Measurements from ENCODE around the gene TRPC6.
"Not testable (repeated sequence)": the region's sequence is repeated elsewhere in the genome, so short reads cannot be mapped to it uniquely, and the experiment has no call there.

TRPC6 gene

GRCh38 chr11:101470881-101471520, 112.8 kb downstream of the TRPC6 start:
- no peak for DNase-seq (ENCODE audit: low spot score)
- in situ Hi-C loops (cut with MboI; ENCODE audit: low sequenced_read_pairs, unreplicated experiment) = loop anchor here (25.0 kb wide), 1 partner anchor 366 kb away; no protein-coding TSS in a partner anchor
- TF ChIP-seq, protein P1, sequence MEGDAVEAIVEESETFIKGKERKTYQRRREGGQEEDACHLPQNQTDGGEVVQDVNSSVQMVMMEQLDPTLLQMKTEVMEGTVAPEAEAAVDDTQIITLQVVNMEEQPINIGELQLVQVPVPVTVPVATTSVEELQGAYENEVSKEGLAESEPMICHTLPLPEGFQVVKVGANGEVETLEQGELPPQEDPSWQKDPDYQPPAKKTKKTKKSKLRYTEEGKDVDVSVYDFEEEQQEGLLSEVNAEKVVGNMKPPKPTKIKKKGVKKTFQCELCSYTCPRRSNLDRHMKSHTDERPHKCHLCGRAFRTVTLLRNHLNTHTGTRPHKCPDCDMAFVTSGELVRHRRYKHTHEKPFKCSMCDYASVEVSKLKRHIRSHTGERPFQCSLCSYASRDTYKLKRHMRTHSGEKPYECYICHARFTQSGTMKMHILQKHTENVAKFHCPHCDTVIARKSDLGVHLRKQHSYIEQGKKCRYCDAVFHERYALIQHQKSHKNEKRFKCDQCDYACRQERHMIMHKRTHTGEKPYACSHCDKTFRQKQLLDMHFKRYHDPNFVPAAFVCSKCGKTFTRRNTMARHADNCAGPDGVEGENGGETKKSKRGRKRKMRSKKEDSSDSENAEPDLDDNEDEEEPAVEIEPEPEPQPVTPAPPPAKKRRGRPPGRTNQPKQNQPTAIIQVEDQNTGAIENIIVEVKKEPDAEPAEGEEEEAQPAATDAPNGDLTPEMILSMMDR (IDR thresholded peaks at IDR 0.05; ENCODE audit: borderline replicate concordance, control extremely low read depth, extremely low read depth, insufficient read depth, missing control alignments) = no peak

DNA sequence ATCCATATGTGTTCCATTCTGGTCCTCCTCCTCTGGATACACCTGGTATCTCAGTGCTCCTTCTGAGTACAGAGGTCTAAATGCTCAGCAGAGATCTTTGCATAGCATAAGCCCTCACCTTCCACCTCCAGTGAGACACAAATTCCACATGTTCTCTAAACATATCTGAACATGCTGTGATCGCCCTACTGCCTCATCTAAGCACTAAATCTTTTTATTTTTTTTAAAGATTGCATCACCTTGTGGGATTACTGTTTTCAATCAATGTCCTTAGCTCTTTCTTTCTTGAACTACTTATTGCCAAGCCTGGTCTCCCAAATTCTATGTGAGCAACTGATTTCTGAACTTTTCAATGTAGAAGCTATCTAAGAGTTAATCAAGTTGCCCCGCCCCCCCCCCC, 113.4 kb downstream of the TRPC6 start:
- in situ Hi-C loops (cut with MboI; ENCODE audit: low sequenced_read_pairs, unreplicated experiment) = loop anchor here (25.0 kb wide), 1 partner anchor 367 kb away; no protein-coding TSS in a partner anchor
- TF ChIP-seq, protein P1 (IDR thresholded peaks at IDR 0.05; ENCODE audit: borderline replicate concordance, control extremely low read depth, extremely low read depth, insufficient read depth, missing control alignments) = no peak

DNA sequence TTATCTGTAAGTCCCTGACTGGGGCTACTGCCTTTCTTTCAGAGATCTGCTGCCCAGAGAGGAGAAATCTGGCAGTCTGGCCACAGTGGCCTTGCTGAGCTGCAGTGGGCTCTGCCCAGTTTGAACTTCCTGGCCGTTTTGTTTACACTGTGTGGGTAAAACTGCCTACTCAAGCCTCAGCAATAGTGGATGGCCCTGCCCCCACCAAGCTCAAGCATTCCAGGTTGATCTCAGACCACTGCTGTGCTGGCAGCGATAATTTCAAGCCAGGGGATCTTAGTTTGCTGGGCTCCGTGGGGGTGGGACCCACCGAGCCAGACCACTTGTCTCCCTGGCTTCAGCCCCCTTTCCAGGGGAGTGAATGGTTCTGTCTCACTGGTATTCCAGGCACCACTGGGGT, 117.5 kb downstream of the TRPC6 start:
- in situ Hi-C loops (cut with MboI; ENCODE audit: low sequenced_read_pairs, unreplicated experiment) = loop anchor here (25.0 kb wide), 1 partner anchor 371 kb away; no protein-coding TSS in a partner anchor

More for the DNA sequence above, 113.4 kb downstream of the TRPC6 start:
- no peak for DNase-seq (ENCODE audit: low spot score)

DNA sequence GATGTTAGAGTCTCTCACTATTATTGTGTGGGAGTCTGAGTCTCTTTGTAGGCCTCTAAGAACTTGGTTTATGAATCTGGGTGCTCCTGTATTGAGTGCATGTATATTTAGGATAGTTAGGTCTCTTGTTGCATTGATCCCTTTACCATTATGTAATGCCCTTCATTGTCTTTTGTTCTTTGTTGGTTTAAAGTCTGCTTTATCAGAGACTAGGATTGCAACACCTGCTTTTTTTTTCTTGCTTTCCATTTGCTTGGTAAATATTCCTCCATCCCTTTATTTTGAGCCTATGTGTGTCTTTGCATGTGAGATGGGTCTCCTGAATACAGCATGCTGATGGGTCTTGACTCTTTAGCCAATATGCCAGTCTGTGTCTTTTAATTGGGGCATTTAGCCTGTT, 119.4 kb downstream of the TRPC6 start:
- in situ Hi-C loops (cut with MboI; ENCODE audit: low sequenced_read_pairs, unreplicated experiment) = loop anchor here (25.0 kb wide), 1 partner anchor 373 kb away; no protein-coding TSS in a partner anchor

More for the DNA sequence above, 117.5 kb downstream of the TRPC6 start:
- no peak for DNase-seq (ENCODE audit: low spot score)
- TF ChIP-seq, protein P1 (IDR thresholded peaks at IDR 0.05; ENCODE audit: borderline replicate concordance, control extremely low read depth, extremely low read depth, insufficient read depth, missing control alignments) = no peak

DNA sequence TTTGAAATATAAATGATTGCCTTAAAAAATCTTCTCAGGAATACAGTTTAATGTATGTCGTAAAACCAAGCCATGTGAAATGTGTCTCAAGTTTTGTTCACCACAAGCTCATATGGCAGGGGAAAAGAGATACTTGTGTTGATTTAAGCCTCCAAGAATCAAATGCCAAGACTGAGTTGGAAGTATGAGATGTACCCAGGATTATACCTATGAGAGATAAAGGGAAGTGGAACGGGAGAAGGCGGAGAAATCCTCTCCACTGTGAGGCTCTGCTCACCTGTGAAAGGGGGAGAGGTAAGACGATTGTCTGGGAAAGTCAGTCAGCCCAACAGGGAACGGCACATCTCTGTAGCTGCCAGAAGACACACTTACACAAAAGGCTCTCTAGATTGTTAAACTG, 124.8 kb downstream of the TRPC6 start:
- no peak for DNase-seq (ENCODE audit: low spot score)
- TF ChIP-seq, protein P1 (IDR thresholded peaks at IDR 0.05; ENCODE audit: borderline replicate concordance, control extremely low read depth, extremely low read depth, insufficient read depth, missing control alignments) = no peak
- in situ Hi-C loops (cut with MboI; ENCODE audit: low sequenced_read_pairs, unreplicated experiment) = loop anchor here (25.0 kb wide), 1 partner anchor 378 kb away; no protein-coding TSS in a partner anchor

More for the DNA sequence above, 119.4 kb downstream of the TRPC6 start:
- DNase-seq (ENCODE audit: low spot score) = not testable (repeated sequence)

- DNase-seq (ENCODE audit: low spot score) = no peak
- TF ChIP-seq, protein P1 (IDR thresholded peaks at IDR 0.05; ENCODE audit: borderline replicate concordance, control extremely low read depth, extremely low read depth, insufficient read depth, missing control alignments) = no peak
- in situ Hi-C loops (cut with MboI; ENCODE audit: low sequenced_read_pairs, unreplicated experiment) = loop anchor here (25.0 kb wide), 1 partner anchor 379 kb away; no protein-coding TSS in a partner anchor
Measured at GRCh38 chr11:101458161-101458560, 125.6 kb downstream of the TRPC6 start.

DNA sequence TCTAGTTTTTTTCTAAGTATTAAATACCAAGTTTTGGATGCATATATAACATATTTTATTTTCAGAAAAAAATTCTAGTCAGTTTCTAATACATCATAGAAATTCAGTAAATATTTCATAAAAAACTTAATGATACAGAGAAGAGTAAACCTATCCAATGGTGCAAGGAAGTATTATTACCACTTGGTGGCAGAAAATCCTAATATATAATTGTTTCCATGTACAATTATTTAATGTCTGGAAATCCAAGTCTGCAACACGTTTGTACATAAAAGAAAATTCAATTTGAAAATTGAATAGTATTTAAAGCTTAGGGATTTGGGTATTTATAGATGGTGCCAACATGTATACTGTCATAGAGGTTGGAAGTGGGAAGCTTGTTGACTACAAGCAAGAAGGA, 127.0 kb downstream of the TRPC6 start:
- in situ Hi-C loops (cut with MboI; ENCODE audit: low sequenced_read_pairs, unreplicated experiment) = loop anchor here (25.0 kb wide), 1 partner anchor 380 kb away; no protein-coding TSS in a partner anchor
- DNase-seq (ENCODE audit: low spot score) = no peak

More for the DNA sequence above, 127.0 kb downstream of the TRPC6 start:
- TF ChIP-seq, protein P1 (IDR thresholded peaks at IDR 0.05; ENCODE audit: borderline replicate concordance, control extremely low read depth, extremely low read depth, insufficient read depth, missing control alignments) = no peak

Data from GM13976 (cell line).